Measurements from ENCODE around the gene NKX2-4. TPM values are rescaled to one million over a fixed set of nuclear protein-coding genes. Genes with fewer than 3 reads are reported as not detected.
A peak's percentile ranks its signal among the peaks of the same experiment; 100 is the strongest.

Gene NKX2-4
- total and polyA plus RNA-seq, 2 donors (not counting 1 experiment from before 2014, with no cell fraction given) = not detected

DNA sequence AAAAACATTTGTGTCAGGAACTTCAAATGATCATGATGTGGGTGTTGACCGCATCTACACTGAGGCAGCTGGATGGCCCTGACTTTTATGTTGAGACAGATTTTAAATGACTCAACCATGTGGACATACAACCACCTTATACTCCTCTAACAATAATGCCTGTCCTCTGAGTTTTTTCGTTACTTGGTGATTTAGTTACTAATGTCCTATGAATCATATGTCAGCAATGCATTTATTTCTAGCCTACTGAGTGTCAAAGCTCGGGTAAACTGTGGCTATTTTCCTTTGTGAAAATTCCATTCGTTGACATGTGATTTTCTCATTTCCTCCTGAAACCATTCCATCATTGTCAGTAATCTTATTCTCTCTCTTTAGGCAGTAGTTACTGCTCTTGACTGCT, 38.9 kb upstream of the NKX2-4 start:
- Histone ChIP-seq H3K27ac (ENCODE audit: insufficient read depth, low read length) (no peak overlapping the region), H2AFZ (ENCODE audit: low read length) (no peak overlapping the region), H3K79me2 (ENCODE audit: control insufficient read depth, insufficient read depth, low read length) (no peaks in the 10 kb centered on the region), H3K36me3 (ENCODE audit: control insufficient read depth, insufficient read depth, low read length) (no peaks in the 10 kb centered on the region), H3K4me1 (ENCODE audit: control insufficient read depth, extremely low read depth, insufficient read depth, low read length) (peaks cover 2% of the 10 kb centered on the region), H3K9me3 (ENCODE audit: control insufficient read depth, insufficient read depth, low read depth, low read length) (no peaks in the 10 kb centered on the region), H4K20me1 (ENCODE audit: control insufficient read depth, extremely low read depth, insufficient read depth, low read length) (no peaks in the 10 kb centered on the region), H3K4me2 (ENCODE audit: extremely low read depth, insufficient read depth, low read length) (no peak overlapping the region), H3K9ac (ENCODE audit: insufficient read depth, low read length) (no peak overlapping the region), H3K27me3 (ENCODE audit: control insufficient read depth, insufficient read depth, low read length) (no peaks in the 10 kb centered on the region), H3K4me3 (replicated peaks in 1 of 4; ENCODE audit: control extremely low read depth in 1 of 4, insufficient read depth in 1 of 4, low read depth in 3 of 4, low read length in 4 of 4) (no peak overlapping the region)
- peak; percentile 23 to 96 for DNase-seq (ENCODE audit: low read depth in 2 of 2)
- TF ChIP-seq, protein P1, sequence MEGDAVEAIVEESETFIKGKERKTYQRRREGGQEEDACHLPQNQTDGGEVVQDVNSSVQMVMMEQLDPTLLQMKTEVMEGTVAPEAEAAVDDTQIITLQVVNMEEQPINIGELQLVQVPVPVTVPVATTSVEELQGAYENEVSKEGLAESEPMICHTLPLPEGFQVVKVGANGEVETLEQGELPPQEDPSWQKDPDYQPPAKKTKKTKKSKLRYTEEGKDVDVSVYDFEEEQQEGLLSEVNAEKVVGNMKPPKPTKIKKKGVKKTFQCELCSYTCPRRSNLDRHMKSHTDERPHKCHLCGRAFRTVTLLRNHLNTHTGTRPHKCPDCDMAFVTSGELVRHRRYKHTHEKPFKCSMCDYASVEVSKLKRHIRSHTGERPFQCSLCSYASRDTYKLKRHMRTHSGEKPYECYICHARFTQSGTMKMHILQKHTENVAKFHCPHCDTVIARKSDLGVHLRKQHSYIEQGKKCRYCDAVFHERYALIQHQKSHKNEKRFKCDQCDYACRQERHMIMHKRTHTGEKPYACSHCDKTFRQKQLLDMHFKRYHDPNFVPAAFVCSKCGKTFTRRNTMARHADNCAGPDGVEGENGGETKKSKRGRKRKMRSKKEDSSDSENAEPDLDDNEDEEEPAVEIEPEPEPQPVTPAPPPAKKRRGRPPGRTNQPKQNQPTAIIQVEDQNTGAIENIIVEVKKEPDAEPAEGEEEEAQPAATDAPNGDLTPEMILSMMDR (conservative IDR thresholded peaks at IDR 0.05 in 1 of 2, IDR thresholded peaks at IDR 0.05 in 1 of 2; ENCODE audit: low read depth in 1 of 2, low read length in 2 of 2) = no peak
- TF ChIP-seq EZH2 (IDR thresholded peaks at IDR 0.05; ENCODE audit: low read length, missing control alignments) = no peak

- no peak for TF ChIP-seq EZH2 (IDR thresholded peaks at IDR 0.05; ENCODE audit: low read length, missing control alignments)
- TF ChIP-seq, protein P1 (conservative IDR thresholded peaks at IDR 0.05 in 1 of 2, IDR thresholded peaks at IDR 0.05 in 1 of 2; ENCODE audit: low read depth in 1 of 2, low read length in 2 of 2) = no peak
- no peak overlapping the region for H3K4me2 ChIP-seq (ENCODE audit: extremely low read depth, insufficient read depth, low read length)
- H3K4me1 ChIP-seq (ENCODE audit: control insufficient read depth, extremely low read depth, insufficient read depth, low read length) = peaks cover 2% of the 10 kb centered on the region
- no peaks in the 10 kb centered on the region for H3K9me3 ChIP-seq (ENCODE audit: control insufficient read depth, insufficient read depth, low read depth, low read length)
- no peaks in the 10 kb centered on the region for H4K20me1 ChIP-seq (ENCODE audit: control insufficient read depth, extremely low read depth, insufficient read depth, low read length)
- H3K36me3 ChIP-seq (ENCODE audit: control insufficient read depth, insufficient read depth, low read length) = no peaks in the 10 kb centered on the region
- no peak overlapping the region for H2AFZ ChIP-seq (ENCODE audit: low read length)
- no peaks in the 10 kb centered on the region for H3K27me3 ChIP-seq (ENCODE audit: control insufficient read depth, insufficient read depth, low read length)
- peak in 1 of 2 donors; percentile 53 for DNase-seq (ENCODE audit: low read depth in 2 of 2)
- H3K4me3 ChIP-seq (replicated peaks in 1 of 4; ENCODE audit: control extremely low read depth in 1 of 4, insufficient read depth in 1 of 4, low read depth in 3 of 4, low read length in 4 of 4) = no peak overlapping the region
- no peaks in the 10 kb centered on the region for H3K79me2 ChIP-seq (ENCODE audit: control insufficient read depth, insufficient read depth, low read length)
- no peak overlapping the region for H3K9ac ChIP-seq (ENCODE audit: insufficient read depth, low read length)
- no peak overlapping the region for H3K27ac ChIP-seq (ENCODE audit: insufficient read depth, low read length)
Measured at GRCh38 chr20:21435576-21435975, 38.2 kb upstream of the NKX2-4 start.

GRCh38 chr20:21433329-21433890, 36.1 kb upstream of the NKX2-4 start:
- H3K36me3 ChIP-seq (ENCODE audit: control insufficient read depth, insufficient read depth, low read length) = no peaks in the 10 kb centered on the region
- peak in 1 of 2 donors; percentile 45 for DNase-seq (ENCODE audit: low read depth in 2 of 2)
- no peak overlapping the region for H3K27ac ChIP-seq (ENCODE audit: insufficient read depth, low read length)
- H3K4me3 ChIP-seq (replicated peaks in 1 of 4; ENCODE audit: control extremely low read depth in 1 of 4, insufficient read depth in 1 of 4, low read depth in 3 of 4, low read length in 4 of 4) = no peak overlapping the region
- H3K4me1 ChIP-seq (ENCODE audit: control insufficient read depth, extremely low read depth, insufficient read depth, low read length) = peaks cover 2% of the 10 kb centered on the region
- H4K20me1 ChIP-seq (ENCODE audit: control insufficient read depth, extremely low read depth, insufficient read depth, low read length) = no peaks in the 10 kb centered on the region
- H3K9ac ChIP-seq (ENCODE audit: insufficient read depth, low read length) = no peak overlapping the region
- no peak overlapping the region for H3K4me2 ChIP-seq (ENCODE audit: extremely low read depth, insufficient read depth, low read length)
- H3K27me3 ChIP-seq (ENCODE audit: control insufficient read depth, insufficient read depth, low read length) = no peaks in the 10 kb centered on the region
- no peaks in the 10 kb centered on the region for H3K9me3 ChIP-seq (ENCODE audit: control insufficient read depth, insufficient read depth, low read depth, low read length)
- H2AFZ ChIP-seq (ENCODE audit: low read length) = no peak overlapping the region
- no peaks in the 10 kb centered on the region for H3K79me2 ChIP-seq (ENCODE audit: control insufficient read depth, insufficient read depth, low read length)
- TF ChIP-seq EZH2 (IDR thresholded peaks at IDR 0.05; ENCODE audit: low read length, missing control alignments) = no peak
- TF ChIP-seq, protein P1 (conservative IDR thresholded peaks at IDR 0.05 in 1 of 2, IDR thresholded peaks at IDR 0.05 in 1 of 2; ENCODE audit: low read depth in 1 of 2, low read length in 2 of 2) = no peak
